Measurements from ENCODE around the gene NKAPD1.
"Not testable (repeated sequence)": the region's sequence is repeated elsewhere in the genome, so short reads cannot be mapped to it uniquely, and the experiment has no call there.

Gene NKAPD1, protein sequence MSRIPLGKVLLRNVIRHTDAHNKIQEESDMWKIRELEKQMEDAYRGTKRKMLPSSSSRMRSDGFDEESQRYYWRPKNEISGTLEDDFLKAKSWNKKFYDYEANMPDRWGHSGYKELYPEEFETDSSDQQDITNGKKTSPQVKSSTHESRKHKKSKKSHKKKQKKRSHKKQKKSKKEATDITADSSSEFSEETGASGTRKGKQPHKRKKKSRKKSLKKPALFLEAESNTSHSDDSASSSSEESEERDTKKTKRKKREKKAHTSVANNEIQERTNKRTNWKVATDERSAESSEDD

GRCh38 chr11:112073941-112074811, at the start of gene NKAPD1, which contains the start of gene PIH1D2:
Gene NKAPD1, plus strand, starts transcription at chr11:112074299. Its CDS starts 1,276 bp downstream, at chr11:112075575.
Gene PIH1D2, minus strand, starts transcription at chr11:112074017. Its CDS starts 843 bp downstream, at chr11:112073174.
- peak; percentile 61 to 63 for DNase-seq (ENCODE audit: low read depth in 2 of 2)

DNA sequence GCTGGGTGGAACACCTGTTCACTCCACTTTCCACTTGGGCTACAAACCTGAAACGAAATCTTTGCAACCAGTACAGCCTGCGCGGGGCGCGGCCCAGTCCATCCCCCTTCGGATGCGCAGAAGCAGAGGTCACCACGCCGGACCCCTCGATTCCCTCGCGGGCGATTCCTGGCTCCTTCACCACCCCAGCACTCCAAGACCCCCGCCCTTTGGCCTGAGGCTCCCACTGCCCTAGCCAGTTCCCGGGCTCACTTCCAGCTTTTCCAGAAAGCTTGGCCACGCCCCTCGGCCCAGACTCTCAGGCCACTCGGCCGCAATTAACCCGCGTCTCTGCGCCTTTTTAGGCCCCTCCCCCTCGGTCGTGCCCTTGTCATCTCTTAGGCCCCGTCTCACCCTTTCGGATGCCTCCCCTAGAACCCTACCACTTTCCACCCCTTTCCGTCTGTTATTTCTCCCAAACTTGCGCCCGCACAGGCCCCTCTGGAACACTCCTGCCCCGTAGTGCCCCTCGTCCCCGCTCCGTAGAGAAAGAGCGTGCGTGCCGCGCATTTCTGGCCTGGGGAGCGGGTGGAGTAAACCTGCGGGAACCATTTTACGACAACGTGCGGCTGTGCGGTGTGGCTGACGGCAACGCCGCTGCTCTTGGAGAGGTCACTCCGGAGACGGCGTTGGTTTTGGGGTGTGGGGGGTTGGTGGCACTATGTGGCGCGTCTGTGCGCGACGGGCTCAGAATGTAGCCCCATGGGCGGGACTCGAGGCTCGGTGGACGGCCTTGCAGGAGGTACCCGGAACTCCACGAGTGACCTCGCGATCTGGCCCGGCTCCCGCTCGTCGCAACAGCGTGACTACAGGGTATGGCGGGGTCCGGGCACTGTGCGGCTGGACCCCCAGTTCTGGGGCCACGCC, 49.1 kb upstream of the NKAPD1 start, which contains the start of gene DLAT:
TSS of gene DLAT (plus strand) at position 636 of the 906 bp plus-strand sequence. CDS start at position 701, 65 bp downstream.
- DNase-seq (ENCODE audit: low read depth in 2 of 2), result peak; percentile 56 to 70

DNA sequence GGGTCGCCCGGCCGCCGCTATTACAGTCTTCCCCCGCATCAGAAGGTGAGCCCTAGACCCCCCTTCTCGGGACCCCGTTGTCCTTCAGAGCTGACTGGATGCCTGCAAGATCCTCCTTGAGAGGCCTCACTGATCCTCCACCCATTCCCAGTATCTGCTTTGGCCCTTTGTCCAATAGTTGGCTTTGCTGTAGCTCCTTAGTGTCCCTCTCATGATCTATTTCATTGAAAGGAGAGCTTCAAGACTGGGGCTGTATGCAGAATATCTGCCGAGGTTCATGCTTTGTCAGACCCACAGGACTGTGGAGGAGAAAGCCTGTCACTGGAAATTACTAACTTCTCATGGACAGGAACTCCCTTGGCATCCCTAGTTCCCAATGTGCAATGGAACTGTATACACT, 48.4 kb upstream of the NKAPD1 start:
- no peak for DNase-seq (ENCODE audit: low read depth in 2 of 2)

DNA sequence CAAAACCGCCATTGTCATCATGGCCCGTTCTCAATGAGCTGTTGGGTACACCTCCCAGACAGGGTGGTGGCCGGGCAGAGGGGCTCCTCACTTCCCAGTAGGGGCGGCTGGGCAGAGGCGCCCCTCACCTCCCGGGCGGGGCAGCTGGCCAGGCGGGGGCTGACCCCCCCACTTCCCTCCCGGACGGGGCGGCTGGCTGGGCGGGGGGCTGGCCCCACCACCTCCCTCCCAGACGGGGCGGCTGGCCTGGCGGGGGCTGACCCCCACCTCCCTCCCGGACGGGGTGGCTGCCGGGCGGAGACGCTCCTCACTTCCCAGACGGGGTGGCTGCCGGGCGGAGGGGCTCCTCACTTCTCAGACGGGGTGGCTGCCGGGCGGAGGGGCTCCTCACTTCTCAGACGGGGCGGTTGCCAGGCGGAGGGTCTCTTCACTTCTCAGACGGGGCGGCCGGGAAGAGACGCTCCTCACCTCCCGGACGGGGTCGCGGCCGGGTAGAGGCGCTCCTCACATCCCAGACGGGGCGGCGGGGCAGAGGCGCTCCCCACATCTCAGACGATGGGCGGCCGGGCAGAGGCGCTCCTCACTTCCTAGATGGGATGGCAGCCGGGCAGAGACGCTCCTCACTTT, 47.2 kb upstream of the NKAPD1 start:
- not testable (repeated sequence) for DNase-seq (ENCODE audit: low read depth in 2 of 2)

DNA sequence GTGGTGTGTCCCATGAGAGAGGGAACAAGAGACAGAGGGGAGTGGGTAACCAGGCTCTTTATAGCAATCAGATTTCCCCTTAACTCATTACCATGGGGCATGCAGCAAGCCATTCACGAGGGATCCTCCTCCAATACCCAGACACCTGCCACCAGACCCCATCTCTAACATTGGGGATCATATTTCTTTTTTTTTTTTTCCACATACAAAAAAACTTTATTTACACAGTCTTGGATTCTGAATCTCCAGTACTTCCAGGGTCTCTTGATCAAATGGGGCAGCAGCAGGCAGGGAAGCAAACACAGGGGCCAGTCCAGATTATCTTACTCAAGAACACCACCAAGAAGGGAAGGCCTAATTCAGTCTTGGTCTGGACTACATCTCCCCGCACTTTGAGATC, 44.6 kb upstream of the NKAPD1 start:
- DNase-seq (ENCODE audit: low read depth in 2 of 2), result no peak

DNA sequence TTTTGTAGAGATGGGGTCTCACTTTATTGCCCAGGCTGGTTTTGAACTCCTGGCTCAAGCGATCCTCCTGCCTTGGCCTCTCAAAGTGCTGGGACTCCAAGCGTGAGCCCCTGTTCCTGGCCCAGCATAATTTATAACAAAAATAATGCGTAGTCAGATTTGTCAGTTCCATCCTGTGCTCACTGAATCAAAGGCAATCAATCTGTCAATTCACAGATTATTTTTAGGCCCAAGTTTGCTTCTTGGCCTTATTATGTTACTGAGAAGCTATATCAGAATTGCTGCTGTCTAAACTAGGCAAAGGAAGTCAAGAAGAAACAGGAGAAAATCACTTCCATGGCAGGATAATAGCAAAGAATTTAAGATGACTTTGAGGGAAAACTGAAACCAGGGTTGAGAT, 40.2 kb upstream of the NKAPD1 start:
- DNase-seq (ENCODE audit: low read depth in 2 of 2), result no peak

- DNase-seq (ENCODE audit: low read depth in 2 of 2), result no peak
Measured at GRCh38 chr11:112037527-112037926, 36.6 kb upstream of the NKAPD1 start.

- no peak for DNase-seq (ENCODE audit: low read depth in 2 of 2)
Measured at GRCh38 chr11:112042161-112042960, 31.7 kb upstream of the NKAPD1 start.

GRCh38 chr11:112042961-112043304, 31.2 kb upstream of the NKAPD1 start:
- no peak for DNase-seq (ENCODE audit: low read depth in 2 of 2)

DNA sequence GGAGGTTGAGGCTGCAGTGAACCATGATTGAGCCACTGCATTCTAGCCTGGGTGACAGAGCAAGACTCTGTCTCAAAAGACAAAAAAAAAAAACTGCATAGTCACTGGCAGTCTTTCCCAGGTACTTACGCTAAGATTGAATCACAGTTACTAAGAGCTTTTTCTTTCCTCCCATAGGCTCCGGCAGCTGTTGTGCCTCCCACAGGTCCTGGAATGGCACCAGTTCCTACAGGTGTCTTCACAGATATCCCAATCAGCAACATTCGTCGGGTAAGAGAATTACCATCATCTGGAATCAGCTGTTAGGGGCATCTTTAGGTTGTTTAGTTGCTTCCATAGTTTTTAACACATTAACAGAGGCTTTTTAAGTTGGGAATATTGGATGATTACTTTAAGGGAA, 29.1 kb upstream of the NKAPD1 start:
- DNase-seq (ENCODE audit: low read depth in 2 of 2), result no peak

DNA sequence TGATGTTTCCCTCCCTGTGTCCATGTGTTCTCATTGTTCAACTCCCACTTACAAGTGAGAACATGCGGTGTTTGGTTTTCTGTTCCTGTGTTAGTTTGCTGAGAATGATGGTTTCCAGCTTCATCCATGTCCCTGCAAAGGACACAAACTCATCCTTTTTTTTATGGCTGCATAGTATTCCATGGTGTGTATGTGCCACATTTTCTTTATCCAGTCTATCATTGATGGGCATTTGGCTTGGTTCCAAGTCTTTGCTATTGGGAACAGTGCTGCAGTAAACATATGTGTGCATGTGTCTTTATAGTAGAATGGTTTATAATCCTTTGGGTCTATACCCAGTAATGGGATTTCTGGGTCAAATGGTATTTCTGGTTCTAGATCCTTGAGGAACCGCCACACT, 27.5 kb upstream of the NKAPD1 start:
- not testable (repeated sequence) for DNase-seq (ENCODE audit: low read depth in 2 of 2)

- not testable (repeated sequence) for DNase-seq (ENCODE audit: low read depth in 2 of 2)
Measured at GRCh38 chr11:112048256-112048655, 25.8 kb upstream of the NKAPD1 start.

- no peak for DNase-seq (ENCODE audit: low read depth in 2 of 2)
Measured at GRCh38 chr11:112049777-112050176, 24.3 kb upstream of the NKAPD1 start.

DNA sequence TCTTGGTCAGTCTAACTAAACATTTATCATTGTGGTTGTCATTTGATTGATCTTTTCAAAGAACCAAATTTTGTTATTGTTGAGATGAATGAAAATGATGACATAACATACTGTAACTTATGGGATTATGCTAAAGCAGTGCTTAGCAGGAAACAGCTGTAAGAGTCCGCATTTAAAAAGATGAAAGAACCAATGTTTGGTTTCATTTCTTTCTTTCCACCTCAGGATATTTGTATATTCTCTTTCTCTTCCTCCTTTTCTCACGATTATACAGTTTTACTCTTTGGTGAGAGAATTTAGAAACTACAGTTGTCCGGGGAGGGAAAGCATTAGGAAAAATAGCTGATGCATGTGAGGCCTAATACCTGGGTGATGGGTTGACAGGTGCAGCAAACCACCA, 23.4 kb upstream of the NKAPD1 start:
- no peak for DNase-seq (ENCODE audit: low read depth in 2 of 2)

- DNase-seq (ENCODE audit: low read depth in 2 of 2), result no peak
Measured at GRCh38 chr11:112051768-112052167, 22.3 kb upstream of the NKAPD1 start.

DNA sequence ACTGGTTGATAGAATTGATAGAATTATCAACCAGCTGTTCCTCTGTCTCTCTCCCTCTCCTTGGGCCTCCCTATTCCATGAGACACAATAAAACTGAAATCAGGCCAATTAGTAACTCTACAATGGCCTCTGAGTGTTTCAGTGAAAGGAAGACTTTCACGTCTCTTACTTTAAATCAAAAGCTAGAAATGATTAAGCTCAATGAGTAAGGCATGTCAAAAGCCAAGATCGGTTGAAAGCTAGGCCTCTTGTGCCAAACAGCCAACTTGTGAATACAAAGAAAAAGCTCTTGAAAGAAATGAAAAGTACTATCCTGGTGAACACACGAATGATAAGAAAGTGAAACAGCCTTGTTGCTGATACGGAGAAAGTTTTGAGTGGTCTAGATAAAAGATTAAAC, 16.9 kb upstream of the NKAPD1 start:
- DNase-seq (ENCODE audit: low read depth in 2 of 2), result no peak

GRCh38 chr11:112058103-112058502, 16.0 kb upstream of the NKAPD1 start:
- no peak for DNase-seq (ENCODE audit: low read depth in 2 of 2)

- no peak for DNase-seq (ENCODE audit: low read depth in 2 of 2)
Measured at GRCh38 chr11:112062923-112063322, 11.2 kb upstream of the NKAPD1 start.

DNA sequence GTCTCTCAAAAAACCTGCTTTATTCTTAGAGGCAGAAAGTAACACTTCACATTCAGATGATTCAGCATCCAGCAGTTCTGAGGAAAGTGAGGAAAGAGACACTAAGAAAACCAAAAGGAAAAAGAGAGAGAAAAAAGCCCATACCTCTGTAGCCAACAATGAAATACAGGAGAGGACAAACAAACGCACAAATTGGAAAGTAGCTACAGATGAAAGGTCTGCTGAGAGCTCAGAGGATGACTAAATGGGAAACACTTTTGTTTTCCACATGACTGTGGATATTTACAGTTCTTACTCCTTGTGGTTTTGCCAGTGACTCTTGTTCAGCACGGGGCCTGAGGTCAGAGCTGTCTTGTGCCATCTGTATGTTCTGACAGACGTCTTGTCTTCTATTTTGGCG, 8.6 kb downstream of the NKAPD1 start:
- no peak for DNase-seq (ENCODE audit: low read depth in 2 of 2)

GRCh38 chr11:112085822-112086421, 11.8 kb downstream of the NKAPD1 start:
- DNase-seq (ENCODE audit: low read depth in 2 of 2), result peak in 1 of 2 donors; percentile 7
